Measurements from ENCODE around the gene LCP1.

The LCP1 gene

DNA sequence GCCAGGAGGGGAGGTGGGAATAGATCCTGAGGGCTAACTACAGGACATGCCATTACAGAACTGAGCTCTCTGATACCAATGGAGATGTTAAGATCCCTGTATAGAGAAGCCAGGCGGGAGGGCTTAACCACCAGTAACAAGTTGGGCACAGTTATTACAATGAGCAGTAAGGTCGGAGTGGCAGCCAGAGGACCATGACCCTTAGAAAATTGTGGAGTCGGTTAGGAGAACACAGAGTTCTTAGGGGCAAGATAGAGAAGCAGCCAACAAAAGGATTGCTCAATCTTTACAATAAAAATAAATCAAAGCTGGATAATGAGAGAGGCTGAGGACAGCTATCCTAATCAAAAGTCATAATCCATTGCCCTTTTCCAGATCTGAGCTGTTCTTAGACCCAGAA lies 87.5 kb downstream of the LCP1 start:
- FAIRE-seq, result no peak

DNA sequence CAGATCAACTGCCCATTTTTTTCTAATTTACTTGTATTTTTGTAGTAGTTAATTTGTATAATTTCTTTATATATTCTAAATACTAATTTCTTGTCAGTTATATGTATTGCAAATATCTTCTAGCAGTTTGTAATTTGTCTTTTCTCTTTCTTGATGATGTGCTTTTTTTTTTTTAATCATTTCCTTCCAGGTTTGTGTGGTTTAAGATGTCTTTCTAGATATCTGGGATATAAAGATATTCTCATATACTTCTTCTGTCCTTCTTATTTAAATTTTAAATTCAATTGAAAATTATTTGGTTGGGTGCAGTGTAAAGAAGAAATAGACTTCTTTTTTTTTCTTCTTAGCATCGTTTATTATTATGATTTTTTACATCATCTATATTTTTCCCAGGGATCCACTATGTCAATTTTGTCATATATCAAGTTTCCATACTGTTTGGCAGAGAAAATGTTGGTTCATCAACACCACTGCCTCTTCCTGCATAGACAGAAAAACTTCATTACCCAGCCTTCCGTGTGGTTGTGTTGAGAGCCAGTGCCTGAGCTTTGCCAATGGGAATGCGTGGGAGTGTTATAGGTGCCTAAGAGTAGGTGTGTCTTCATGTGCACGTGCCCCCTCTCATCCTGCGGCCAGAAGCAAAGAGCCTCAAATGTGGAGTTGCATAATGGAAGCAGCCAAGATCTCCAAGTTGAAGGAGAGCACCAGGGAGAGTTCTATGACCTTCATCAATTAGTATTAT lies 93.0 kb downstream of the LCP1 start:
- FAIRE-seq, result no peak

DNA sequence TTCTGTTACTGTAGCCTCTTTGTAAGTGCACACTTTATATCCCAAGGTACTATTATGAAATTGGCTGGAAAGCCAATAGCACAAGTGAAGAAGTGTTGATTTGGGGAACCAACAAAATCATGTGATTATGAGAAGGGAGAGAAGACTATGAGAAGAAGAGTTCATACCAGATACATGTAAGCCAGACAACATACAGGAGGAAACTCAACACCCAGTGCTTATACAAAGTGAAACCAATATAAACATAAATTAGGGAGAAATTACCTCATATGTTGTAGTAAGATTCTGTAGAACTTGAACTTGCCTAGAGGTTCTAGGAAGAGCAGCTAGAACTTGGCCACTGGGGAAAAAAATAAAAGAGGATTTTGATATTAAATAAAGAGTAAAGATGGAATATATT lies 94.5 kb downstream of the LCP1 start:
- FAIRE-seq, result no peak

DNA sequence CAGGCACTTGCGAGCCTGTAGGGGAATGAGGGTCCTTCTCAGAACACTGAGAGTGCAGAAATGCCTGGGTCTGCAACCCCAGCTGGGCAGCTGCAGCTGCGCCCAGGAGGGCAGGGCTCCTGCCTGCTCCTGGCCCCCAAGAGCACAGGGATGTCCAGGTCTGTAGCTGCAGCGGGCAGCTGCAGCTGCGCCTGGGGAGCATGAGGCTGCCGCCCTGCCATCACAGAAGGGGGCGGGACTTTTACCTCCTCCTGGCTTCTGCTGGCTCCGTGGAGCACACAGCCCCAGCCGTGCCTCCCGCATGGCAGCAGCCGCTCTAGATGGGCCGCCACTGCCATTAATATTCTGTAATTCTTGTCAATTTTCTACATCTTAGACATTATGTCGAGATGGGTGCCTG lies 95.0 kb downstream of the LCP1 start:
- no peak for FAIRE-seq

DNA sequence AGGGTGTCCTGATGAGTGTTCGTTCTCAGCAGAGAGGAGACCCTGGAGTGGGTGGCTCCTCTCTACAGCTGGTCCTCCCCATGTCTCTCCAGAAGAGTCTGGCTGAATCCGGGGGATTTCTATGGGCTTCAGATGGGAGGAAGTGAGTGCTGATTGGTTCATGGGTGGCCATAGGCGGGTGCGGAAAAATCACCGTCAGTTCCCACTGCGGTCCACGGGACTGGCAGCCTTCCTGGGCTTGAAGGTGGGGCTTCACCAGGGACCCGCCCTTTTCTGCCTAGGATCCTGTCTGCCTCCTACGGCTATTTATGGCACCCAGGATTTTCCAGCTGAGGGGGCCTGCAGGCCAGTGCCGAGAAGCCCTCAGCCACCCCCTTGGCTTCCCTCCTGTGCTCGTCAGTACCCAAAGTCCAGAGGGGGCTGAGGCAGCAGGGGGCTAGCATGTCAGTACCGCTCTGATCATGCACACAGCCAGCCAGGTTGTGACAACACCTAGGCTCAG lies 95.5 kb downstream of the LCP1 start:
- FAIRE-seq, result no peak

DNA sequence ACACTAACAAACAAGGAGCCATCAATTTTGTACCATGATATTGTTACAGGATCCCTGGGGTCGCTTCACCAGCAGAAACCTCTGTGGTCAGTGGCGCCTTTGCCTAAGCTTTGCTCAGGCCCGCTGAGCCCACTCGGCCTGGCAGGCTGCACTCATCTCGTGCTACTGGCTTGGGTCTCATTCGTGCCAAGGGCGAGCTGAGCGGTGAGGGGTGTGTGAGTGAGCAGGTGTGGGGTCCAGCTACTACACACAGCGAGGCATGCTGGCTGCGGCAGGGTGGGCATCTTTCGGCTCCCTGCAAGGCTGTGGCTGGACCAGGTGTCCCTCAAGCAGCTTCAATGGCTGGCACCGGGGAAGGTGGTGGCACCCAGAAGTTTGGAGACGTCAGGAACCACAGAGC lies 96.2 kb downstream of the LCP1 start:
- no peak for FAIRE-seq

DNA sequence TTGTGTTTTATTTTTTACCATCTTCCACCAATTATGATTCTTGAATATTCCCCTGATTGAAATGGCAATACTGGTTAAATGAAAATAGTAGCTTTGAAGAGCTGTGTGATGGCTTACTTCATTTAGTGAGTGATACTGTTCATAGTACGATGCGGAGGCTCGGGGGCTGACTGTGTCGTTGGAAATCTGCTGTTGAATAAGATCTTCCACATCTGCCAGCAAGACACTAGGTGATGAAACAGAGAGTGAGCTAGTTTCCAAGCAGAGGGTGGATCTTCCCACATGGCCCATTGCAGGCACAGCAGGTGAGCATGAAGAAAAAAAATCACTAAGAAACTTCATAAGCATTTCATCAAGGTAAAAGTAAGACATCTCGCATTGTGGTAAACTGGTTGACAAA lies 99.7 kb downstream of the LCP1 start:
- FAIRE-seq, result no peak

DNA sequence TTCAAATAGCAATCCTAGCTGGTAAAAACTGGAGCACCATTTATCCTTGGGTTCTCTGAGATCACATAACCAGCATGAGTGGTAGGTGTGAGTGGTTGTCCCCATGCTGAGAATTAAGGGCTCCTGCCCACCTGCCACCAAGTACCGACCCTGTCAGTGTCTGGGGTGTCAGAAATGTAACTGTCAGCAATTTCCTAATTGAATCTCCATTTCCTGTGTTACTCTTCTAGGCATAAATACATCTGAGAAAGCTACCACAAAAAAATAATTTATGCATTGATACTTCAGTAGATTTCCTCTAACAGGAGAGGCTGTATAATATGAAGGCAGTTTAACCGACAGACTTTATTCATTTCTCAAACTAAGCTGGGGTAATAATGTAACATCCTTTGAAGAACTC lies 102.2 kb downstream of the LCP1 start:
- FAIRE-seq, result no peak

DNA sequence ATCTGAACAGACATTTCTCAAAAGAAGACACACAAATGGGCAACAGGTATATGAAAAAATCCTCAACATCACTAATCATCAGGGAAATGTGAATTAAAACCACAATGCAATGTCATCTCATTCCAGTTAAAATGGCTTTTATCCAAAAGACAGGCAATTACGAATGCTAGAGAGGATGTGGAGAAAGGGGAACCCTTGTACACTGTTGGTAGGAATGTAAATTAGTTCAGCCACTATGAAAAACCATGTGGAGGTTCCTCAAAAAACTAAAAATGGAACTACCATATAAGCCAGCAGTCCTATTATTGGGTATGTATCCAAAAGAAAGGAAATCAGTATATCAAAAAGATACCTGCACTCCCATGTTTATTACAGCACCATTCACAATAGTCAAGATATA lies 104.7 kb downstream of the LCP1 start:
- FAIRE-seq, result no peak

DNA sequence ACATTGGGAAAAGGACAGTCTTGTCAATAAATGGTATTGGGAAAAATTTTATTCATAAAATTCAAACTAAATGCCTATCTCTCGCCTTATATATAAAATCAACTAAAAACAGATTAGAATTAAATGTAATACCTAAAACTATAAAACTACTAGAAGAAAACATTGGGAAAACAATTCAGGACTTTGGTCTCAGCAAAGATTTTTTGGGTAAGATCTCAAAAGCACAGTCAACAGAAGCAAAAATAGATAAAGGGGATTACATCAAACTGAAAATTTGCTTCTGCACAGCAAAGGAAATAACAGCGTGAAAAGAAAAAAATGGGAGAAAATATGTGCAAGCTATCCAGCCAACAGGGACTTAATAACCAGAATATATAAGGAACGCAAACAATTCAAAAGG lies 105.2 kb downstream of the LCP1 start:
- FAIRE-seq, result no peak
